HFFc6 (cell line): ENCODE results near the gene B3GNT7. TPM values are rescaled to one million over a fixed set of nuclear protein-coding genes. Genes with fewer than 3 reads are reported as not detected.

ENCODE experiments used
- DNase-seq: peaks from one replicate; pipeline ENCODE4 v3.0.0-alpha.2; 2018
- H3K27ac Mint-ChIP-seq: 2 replicates; pipeline ENCODE4 v1.8.0; 2020; ENCODE audit warnings: mild to moderate bottlenecking, mixed read lengths
- H3K27me3 Mint-ChIP-seq: 2 replicates; pipeline ENCODE4 v1.8.0; 2021; ENCODE audit warnings: mild to moderate bottlenecking, moderate library complexity, mixed read lengths; ENCODE audit not compliant: insufficient read depth
- H3K36me3 Mint-ChIP-seq: 2 replicates; pipeline ENCODE4 v1.8.0; 2021; ENCODE audit warnings: low read depth, mixed read lengths
- H3K4me1 Mint-ChIP-seq: 2 replicates; pipeline ENCODE4 v1.8.0; 2020; ENCODE audit warnings: low read depth, mixed read lengths
- H3K4me3 Mint-ChIP-seq: 2 replicates; pipeline ENCODE4 v1.8.0; 2020; ENCODE audit warnings: mild to moderate bottlenecking, moderate library complexity, mixed read lengths
- H3K9me3 Mint-ChIP-seq: 2 replicates; pipeline ENCODE4 v1.8.0; 2020; ENCODE audit warnings: mild to moderate bottlenecking, mixed read lengths
- total RNA-seq, 6 experiments: library from RNA; stranded (reverse); fragmentation: NEBNext Ultra II Directional; extraction: Animal tissue kit (Norgen Biotek cat#: 25700); gene quantifications; 2 replicates in 1 of 6; 3 replicates in 5 of 6; pipeline ENCODE4 v1.2.3, GENCODE V29; 2021
- TF ChIP-seq, protein P1 (sequence below): fragments of 200-600 bp; sonication (generic); IDR thresholded peaks from 2 replicates; pipeline ENCODE4 v1.5.0; 2021; ENCODE audit warnings: antibody characterized with exemption, mild to moderate bottlenecking

Gene B3GNT7
- total RNA-seq, 6 experiments from 2014 or later, result 0.09 to 0.15 (median 0.11) TPM; not detected in 1

DNA sequence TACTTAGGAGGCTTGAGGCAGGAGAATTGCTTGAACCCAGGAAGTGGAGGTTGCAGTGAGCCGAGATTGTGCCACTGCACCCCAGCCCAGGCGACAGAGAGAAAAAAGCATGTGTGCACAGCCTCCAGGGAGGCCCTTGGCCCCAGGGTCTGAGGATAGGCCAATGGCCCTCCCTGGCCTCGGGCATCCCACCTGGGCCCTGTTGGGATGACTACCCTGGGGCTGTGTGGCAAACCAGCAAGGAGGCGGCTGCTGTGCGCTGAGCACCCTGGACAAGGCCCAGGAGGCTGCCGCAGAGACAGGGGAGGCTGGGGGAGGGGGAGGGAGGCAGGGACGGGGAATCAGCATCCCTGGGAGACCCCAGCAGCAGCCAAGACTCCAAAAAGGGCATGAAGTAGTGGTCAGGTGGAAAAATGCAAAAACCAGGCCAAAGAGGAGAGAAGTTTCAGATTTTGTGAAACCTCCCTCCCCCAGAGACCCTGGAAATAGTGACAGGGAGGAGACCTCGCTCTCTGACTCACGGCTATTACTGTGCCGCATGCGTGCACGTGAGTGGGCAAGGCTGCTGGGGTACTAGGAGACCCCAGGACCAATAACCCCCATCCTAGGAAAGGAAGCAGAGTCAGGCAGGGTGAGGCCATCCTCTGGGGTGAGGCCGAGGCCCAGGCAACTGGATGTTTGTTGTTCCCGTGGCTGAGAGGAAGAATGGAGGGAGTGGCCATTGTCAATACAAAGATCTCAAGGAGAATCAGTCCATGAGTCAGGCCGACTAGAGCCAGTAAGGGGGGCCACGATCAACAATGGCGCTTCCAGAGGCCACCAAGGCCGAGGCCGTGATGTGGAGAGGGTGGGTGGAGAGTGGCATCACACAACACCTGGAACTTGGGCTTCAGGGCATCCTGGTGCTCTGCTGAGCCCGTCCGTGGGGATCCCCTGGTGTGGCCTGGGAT lies 16.0 kb upstream of the B3GNT7 start:
- Mint-ChIP-seq H3K4me1 (no peaks in the 10 kb centered on the region), H3K27ac (no peak overlapping the region), H3K36me3 (peaks cover 11% of the 10 kb centered on the region), H3K27me3 (peaks cover 20% of the 10 kb centered on the region), H3K9me3 (peaks cover 10% of the 10 kb centered on the region), H3K4me3 (no peak overlapping the region)
- TF ChIP-seq, protein P1, sequence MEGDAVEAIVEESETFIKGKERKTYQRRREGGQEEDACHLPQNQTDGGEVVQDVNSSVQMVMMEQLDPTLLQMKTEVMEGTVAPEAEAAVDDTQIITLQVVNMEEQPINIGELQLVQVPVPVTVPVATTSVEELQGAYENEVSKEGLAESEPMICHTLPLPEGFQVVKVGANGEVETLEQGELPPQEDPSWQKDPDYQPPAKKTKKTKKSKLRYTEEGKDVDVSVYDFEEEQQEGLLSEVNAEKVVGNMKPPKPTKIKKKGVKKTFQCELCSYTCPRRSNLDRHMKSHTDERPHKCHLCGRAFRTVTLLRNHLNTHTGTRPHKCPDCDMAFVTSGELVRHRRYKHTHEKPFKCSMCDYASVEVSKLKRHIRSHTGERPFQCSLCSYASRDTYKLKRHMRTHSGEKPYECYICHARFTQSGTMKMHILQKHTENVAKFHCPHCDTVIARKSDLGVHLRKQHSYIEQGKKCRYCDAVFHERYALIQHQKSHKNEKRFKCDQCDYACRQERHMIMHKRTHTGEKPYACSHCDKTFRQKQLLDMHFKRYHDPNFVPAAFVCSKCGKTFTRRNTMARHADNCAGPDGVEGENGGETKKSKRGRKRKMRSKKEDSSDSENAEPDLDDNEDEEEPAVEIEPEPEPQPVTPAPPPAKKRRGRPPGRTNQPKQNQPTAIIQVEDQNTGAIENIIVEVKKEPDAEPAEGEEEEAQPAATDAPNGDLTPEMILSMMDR, result no peak
- no peak for DNase-seq

DNA sequence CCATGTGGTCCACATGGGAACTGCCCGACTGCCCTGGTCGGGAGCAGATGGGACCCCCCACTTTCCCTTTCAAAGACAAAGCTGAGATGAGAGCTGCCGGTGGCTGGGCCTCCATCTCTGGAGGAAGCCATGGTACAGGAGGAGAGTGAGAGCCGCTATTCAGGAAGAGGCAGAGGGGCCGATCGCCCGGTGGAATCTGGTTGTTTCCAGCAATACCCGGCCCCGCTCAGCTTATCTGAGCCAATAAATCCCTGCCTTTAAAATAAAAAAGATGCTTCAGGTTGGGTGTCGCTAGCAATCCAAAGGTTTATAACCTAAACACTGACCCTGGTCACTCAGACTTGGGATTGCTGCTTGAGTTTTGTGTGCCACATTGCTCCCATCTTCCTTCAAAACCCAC lies 15.2 kb upstream of the B3GNT7 start:
- TF ChIP-seq, protein P1, result no peak
- Mint-ChIP-seq H3K36me3 (peaks cover 19% of the 10 kb centered on the region), H3K27me3 (peaks cover 20% of the 10 kb centered on the region), H3K27ac (no peak overlapping the region), H3K9me3 (peaks cover 18% of the 10 kb centered on the region), H3K4me3 (no peak overlapping the region), H3K4me1 (no peaks in the 10 kb centered on the region)
- DNase-seq, result no peak

DNA sequence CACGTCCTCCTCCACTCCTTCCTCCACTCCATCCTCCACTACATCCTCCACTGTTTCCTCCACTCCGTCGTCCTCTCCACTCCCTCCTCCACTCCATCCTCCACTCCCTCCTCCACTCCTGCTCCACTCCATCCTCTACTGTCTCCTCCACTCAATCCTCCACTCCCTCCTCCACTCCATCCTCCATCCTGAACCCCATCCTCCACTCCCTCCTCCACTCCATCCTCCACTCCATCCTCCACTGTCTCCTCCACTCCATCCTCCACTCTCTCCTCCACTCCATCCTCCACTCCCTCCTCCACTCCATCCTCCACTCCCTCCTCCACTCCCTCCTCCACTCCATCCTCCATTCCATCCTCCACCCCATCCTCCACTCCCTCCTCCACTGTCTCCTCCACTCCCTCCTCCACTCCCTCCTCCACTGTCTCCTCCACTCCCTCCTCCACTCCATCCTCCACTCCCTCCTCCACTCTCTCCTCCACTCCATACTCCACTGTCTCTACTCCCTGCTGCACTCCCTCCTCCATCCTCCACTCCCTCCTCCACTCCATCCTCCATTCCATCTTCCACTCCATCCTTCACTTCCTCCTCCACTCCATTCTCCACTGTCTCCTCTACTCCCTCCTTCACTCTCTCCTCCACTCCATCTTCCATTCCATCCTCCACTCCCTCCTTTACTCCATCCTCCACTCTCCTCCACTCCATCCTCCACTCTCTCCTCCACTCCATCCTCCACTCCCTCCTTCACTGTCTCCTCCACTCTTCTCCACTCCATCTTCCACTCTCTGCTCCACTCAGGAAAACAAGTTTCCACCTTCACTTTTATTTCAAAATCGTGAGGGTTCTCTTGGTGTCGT lies 14.3 kb upstream of the B3GNT7 start:
- Mint-ChIP-seq H3K27ac (no peak overlapping the region), H3K4me3 (no peak overlapping the region), H3K9me3 (peaks cover 27% of the 10 kb centered on the region), H3K4me1 (peaks cover 6% of the 10 kb centered on the region), H3K36me3 (peaks cover 26% of the 10 kb centered on the region), H3K27me3 (peaks cover 20% of the 10 kb centered on the region)
- TF ChIP-seq, protein P1, result no peak
- DNase-seq, result no peak

DNA sequence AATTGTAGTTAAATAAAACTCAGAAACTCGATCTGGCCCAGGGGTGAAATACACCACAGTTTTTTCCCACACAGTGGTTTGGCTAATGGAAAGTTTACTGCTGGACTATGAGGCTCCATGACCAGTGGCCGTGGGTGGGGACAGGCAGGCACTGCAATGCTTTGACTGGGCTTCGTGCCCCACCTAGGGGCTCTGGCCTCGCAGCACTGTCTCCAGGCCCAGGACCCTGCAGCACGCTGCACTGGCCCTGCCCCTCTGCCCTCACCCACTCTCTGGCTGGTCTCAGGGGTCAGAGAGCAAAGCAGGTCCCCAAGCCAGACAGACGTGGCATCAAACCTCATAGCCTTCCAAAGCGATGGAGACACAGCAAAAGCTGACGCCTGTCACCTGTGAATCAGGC lies 13.4 kb upstream of the B3GNT7 start:
- H3K36me3 Mint-ChIP-seq, result peaks cover 30% of the 10 kb centered on the region
- TF ChIP-seq, protein P1, result no peak
- no peak for DNase-seq
- H3K27me3 Mint-ChIP-seq, result peaks cover 20% of the 10 kb centered on the region
- no peak overlapping the region for H3K4me3 Mint-ChIP-seq
- peaks cover 15% of the 10 kb centered on the region for H3K4me1 Mint-ChIP-seq
- peaks cover 31% of the 10 kb centered on the region for H3K9me3 Mint-ChIP-seq
- H3K27ac Mint-ChIP-seq, result no peak overlapping the region

DNA sequence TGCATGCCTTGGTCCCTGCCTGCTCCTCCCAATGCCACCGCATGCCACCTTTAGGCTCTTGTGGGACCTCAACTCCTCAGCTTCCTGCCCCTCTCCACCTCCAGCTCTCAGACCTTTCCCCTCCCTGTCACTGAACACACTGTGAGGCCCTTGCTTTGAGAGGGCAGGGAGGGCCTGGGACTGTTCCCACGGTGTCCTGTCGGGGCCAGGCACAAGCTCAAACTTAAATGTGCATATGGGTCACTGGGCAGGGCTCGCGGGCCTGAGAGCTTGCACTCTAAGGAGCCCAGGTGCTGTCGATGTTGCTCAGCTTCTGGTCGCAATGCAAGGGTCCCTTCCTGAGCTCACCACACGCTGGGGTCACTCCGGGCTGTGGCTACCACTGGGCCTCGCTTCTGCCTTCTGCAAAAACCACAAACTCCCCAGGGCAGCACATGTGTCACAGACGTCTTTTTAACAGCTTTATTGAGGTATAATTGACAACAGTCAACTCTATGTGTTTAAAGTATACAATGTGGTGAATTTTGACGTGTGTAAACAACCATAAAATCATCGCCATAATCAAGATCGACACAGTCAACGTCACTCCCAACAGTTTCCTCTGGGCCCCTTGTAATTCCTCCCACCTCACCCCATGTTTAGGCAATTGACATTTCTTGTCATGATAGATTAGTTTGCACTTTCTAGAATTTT lies 11.9 kb upstream of the B3GNT7 start:
- DNase-seq, result no peak
- Mint-ChIP-seq H3K27ac (no peak overlapping the region), H3K36me3 (peaks cover 30% of the 10 kb centered on the region), H3K9me3 (peaks cover 31% of the 10 kb centered on the region), H3K4me3 (no peak overlapping the region), H3K27me3 (peaks cover 16% of the 10 kb centered on the region), H3K4me1 (peaks cover 24% of the 10 kb centered on the region)
- TF ChIP-seq, protein P1, result no peak
